B cell (primary cell): ENCODE results near the gene CD68. TPM values are rescaled to one million over a fixed set of nuclear protein-coding genes. Genes with fewer than 3 reads are reported as not detected.

Experiments
- ATAC-seq: fragments of 200-7000 bp; cut with Tn5 transposase; one replicate; pipeline ENCODE4 v1.10.0; 2021; ENCODE audit warnings: low read depth, mild to moderate bottlenecking, moderate number of reproducible peaks, moderate library complexity
- CTCF ChIA-PET: fragments of 350-600 bp; sonication (Branson Sonifier 250); formaldehyde crosslinking; loops from one replicate; lab custom pipeline; 2021; ENCODE audit warnings: antibody characterized with exemption, inconsistent platforms; lab: Charles Lee
- POLR2A ChIA-PET: fragments of 350-600 bp; sonication (Branson Sonifier 250); formaldehyde crosslinking; loops from one replicate; lab custom pipeline; 2021; ENCODE audit warnings: antibody characterized with exemption; lab: Charles Lee
- DNase-seq: peaks from one replicate; pipeline ENCODE4 v3.0.0; 2013
- H2AFZ ChIP-seq: 2 replicates; pipeline ENCODE4 v1.6.1; 2012; ENCODE audit warnings: mild to moderate bottlenecking, low read depth, low read length; ENCODE audit not compliant: insufficient read depth, poor library complexity, severe bottlenecking
- H3K27ac ChIP-seq, 2 donors: 1 replicate in 1 of 2; 2 replicates in 1 of 2; pipeline ENCODE4 v1.5.1; 2012 to 2013; ENCODE audit warnings: low read length in 2 of 2, mild to moderate bottlenecking in 2 of 2, moderate library complexity in 1 of 2
- H3K27me3 ChIP-seq, 4 experiments: fragments of 200-600 bp in 1 of 4; sonication (generic) in 1 of 4; replicated peaks in 1 of 4; 1 replicate in 2 of 4; 2 replicates in 2 of 4; pipeline versions ENCODE4 v1.6.1 to v1.7.0; 2013 to 2016; ENCODE audit warnings: low read length in 3 of 4, mild to moderate bottlenecking in 2 of 4, mixed read lengths in 1 of 4, moderate library complexity in 1 of 4; ENCODE audit not compliant: insufficient read depth in 4 of 4, control insufficient read depth in 3 of 4; ENCODE audit errors: control extremely low read depth in 1 of 4
- H3K36me3 ChIP-seq, 2 experiments: replicated peaks in 1 of 2; 1 replicate in 1 of 2; 2 replicates in 1 of 2; pipeline versions ENCODE4 v1.6.1 to v1.7.1; 2013; ENCODE audit warnings: low read length in 1 of 2; ENCODE audit not compliant: insufficient read depth in 2 of 2, control insufficient read depth in 1 of 2; ENCODE audit errors: control extremely low read depth in 1 of 2, extremely low read depth in 1 of 2
- H3K4me1 ChIP-seq, 2 donors: fragments of 200-600 bp in 1 of 2; sonication (generic) in 1 of 2; 1 replicate in 1 of 2; 2 replicates in 1 of 2; pipeline versions ENCODE4 v1.5.1 to v1.6.1; 2013 to 2017; ENCODE audit warnings: low read length in 2 of 2; ENCODE audit not compliant: control insufficient read depth in 2 of 2, insufficient read depth in 2 of 2
- H3K4me2 ChIP-seq: replicated peaks from 2 replicates; pipeline ENCODE3; 2012; ENCODE audit warnings: mild to moderate bottlenecking, low read depth, low read length; ENCODE audit not compliant: poor library complexity, severe bottlenecking
- H3K4me3 ChIP-seq, 5 experiments: fragments of 200-600 bp in 1 of 5; sonication (generic) in 1 of 5; 1 replicate in 3 of 5; 2 replicates in 2 of 5; pipeline versions ENCODE4 v1.5.1 to v1.7.0; 2011 to 2016; ENCODE audit warnings: low read length in 4 of 5, mild to moderate bottlenecking in 4 of 5, low read depth in 2 of 5, control low read depth in 1 of 5, moderate library complexity in 1 of 5; ENCODE audit not compliant: insufficient read depth in 1 of 5; ENCODE audit errors: control extremely low read depth in 1 of 5, extremely low read depth in 1 of 5
- H3K79me2 ChIP-seq: fragments of 200-600 bp; sonication (generic); one replicate; pipeline ENCODE4 v1.6.0; 2016; ENCODE audit warnings: low read length; ENCODE audit not compliant: control insufficient read depth, insufficient read depth
- H3K9ac ChIP-seq: fragments of 200-600 bp; sonication (generic); 2 replicates; pipeline ENCODE4 v1.6.1; 2017; ENCODE audit warnings: mild to moderate bottlenecking, low read length, moderate library complexity
- H3K9me3 ChIP-seq, 3 donors: one replicate each; pipeline versions ENCODE4 v1.6.1 to v1.7.1; 2013; ENCODE audit warnings: low read length in 2 of 3; ENCODE audit not compliant: control insufficient read depth in 2 of 3, insufficient read depth in 1 of 3; ENCODE audit errors: control extremely low read depth in 1 of 3
- H4K20me1 ChIP-seq: 2 replicates; pipeline ENCODE4 v1.6.0; 2012; ENCODE audit warnings: mild to moderate bottlenecking, low read length; ENCODE audit not compliant: insufficient read depth, control insufficient read depth, poor library complexity, severe bottlenecking
- H3K27ac Mint-ChIP-seq: one replicate; pipeline ENCODE4 v1.8.0; 2021; ENCODE audit warnings: mixed read lengths
- H3K27me3 Mint-ChIP-seq: one replicate; pipeline ENCODE4 v1.8.0; 2021; ENCODE audit warnings: mixed read lengths
- H3K4me1 Mint-ChIP-seq: one replicate; pipeline ENCODE4 v1.8.0; 2021; ENCODE audit warnings: mixed read lengths
- H3K4me3 Mint-ChIP-seq: one replicate; pipeline ENCODE4 v1.8.0; 2021; ENCODE audit warnings: mixed read lengths
- H3K9me3 Mint-ChIP-seq: one replicate; pipeline ENCODE4 v1.8.0; 2022; ENCODE audit warnings: mixed read lengths; ENCODE audit not compliant: insufficient read depth
- EZH2 ChIP-seq: IDR thresholded peaks from 2 replicates; pipeline ENCODE4 v1.6.1; 2012; ENCODE audit warnings: borderline replicate concordance, low read depth, mild to moderate bottlenecking, moderate library complexity, low read length; ENCODE audit not compliant: insufficient read depth, poor library complexity, severe bottlenecking
- WGBS: methylation state at CpG from one replicate; pipeline ENCODE4 v1.1.5; 2013; ENCODE audit warnings: missing lambda C conversion rate; ENCODE audit not compliant: insufficient coverage; 5-methylcytosine and 5-hydroxymethylcytosine counted together
- intact Hi-C: fragments of 100-400 bp; cut with micrococcal nuclease; formaldehyde crosslinking; loops from one replicate; pipeline ENCODE4 v1.10.0; 2022
- polyA plus RNA-seq: library from polyadenylated mRNA; depleted of rRNA; stranded (reverse); fragments of >200 nt; gene quantifications from 2 replicates; pipeline ENCODE4 v1.2.3, GENCODE V29; 2012
- total RNA-seq, 2 donors: library from RNA; stranded (reverse); fragments of 120-200 nt in 1 of 2; gene quantifications; 1 replicate in 1 of 2; 2 replicates in 1 of 2; pipeline versions ENCODE4 v1.2.3 to v1.2.4, GENCODE V29; 2013 to 2022
- TF ChIP-seq, protein P1 (sequence below): fragments of 200-600 bp; IDR thresholded peaks from one replicate; pipeline ENCODE4 v1.8.0; 2022; ENCODE audit warnings: antibody characterized with exemption, mild to moderate bottlenecking

The CD68 gene
- total and polyA plus RNA-seq, 2 donors (not counting 1 experiment from before 2014, with no cell fraction given) = 3.9 to 12.9 TPM

DNA sequence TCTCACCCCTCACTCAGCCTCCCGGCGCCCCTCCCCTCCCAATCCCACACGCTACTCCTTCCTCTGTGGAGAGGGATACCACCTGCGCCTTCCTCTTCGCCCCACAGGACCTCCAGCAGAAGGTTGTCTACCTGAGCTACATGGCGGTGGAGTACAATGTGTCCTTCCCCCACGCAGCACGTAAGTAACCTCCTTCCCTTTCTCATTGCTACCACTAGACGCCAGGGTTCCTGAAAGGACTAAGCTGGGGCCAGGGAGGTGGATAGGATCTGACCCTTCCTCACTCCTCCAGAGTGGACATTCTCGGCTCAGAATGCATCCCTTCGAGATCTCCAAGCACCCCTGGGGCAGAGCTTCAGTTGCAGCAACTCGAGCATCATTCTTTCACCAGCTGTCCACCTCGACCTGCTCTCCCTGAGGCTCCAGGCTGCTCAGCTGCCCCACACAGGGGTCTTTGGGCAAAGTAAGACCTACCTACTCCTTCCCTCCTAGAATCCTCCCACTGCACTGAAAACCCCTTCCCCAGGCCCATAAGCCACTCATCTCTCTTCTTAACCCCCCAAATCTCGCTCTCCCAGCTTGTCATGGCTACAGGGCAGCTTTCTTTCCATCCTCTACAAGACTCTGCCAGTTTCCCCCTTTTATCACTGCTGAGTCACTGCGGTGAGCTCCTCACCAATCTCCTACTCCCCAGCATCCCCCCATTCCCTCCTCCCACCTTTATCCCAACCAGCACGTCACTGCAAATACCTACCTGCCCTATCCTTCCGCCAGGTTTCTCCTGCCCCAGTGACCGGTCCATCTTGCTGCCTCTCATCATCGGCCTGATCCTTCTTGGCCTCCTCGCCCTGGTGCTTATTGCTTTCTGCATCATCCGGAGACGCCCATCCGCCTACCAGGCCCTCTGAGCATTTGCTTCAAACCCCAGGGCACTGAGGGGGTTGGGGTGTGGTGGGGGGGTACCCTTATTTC, 1.5 kb downstream of the CD68 start:
- peak overlapping the region; percentile 93 for H3K27ac Mint-ChIP-seq
- intact Hi-C loops = loop anchor here (10.0 kb wide), 1 partner anchor 536 kb away; the partner anchor contains the start of gene SLC16A11
- peaks cover 77% of the 10 kb centered on the region for H3K4me1 Mint-ChIP-seq
- WGBS = 92% methylated on average over 18 of the region's 23 CpGs
- CTCF ChIA-PET = interaction anchor here (0.5 to 3.9 kb wide), 7 partner anchors 9 to 511 kb away, joined by 3 to 23 read pairs (median 11); partner anchors contain the start of genes FXR2, SENP3, SOX15 and TP53
- TF ChIP-seq, protein P1, sequence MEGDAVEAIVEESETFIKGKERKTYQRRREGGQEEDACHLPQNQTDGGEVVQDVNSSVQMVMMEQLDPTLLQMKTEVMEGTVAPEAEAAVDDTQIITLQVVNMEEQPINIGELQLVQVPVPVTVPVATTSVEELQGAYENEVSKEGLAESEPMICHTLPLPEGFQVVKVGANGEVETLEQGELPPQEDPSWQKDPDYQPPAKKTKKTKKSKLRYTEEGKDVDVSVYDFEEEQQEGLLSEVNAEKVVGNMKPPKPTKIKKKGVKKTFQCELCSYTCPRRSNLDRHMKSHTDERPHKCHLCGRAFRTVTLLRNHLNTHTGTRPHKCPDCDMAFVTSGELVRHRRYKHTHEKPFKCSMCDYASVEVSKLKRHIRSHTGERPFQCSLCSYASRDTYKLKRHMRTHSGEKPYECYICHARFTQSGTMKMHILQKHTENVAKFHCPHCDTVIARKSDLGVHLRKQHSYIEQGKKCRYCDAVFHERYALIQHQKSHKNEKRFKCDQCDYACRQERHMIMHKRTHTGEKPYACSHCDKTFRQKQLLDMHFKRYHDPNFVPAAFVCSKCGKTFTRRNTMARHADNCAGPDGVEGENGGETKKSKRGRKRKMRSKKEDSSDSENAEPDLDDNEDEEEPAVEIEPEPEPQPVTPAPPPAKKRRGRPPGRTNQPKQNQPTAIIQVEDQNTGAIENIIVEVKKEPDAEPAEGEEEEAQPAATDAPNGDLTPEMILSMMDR = no peak
- no peak for TF ChIP-seq EZH2
- H3K4me2 ChIP-seq = peak overlapping the region; percentile 66
- peaks cover 47% of the 10 kb centered on the region for H3K79me2 ChIP-seq
- H3K4me3 Mint-ChIP-seq = peak overlapping the region; percentile 67
- no peak overlapping the region for H3K9ac ChIP-seq
- no peaks in the 10 kb centered on the region for H3K27me3 Mint-ChIP-seq
- H3K9me3 ChIP-seq = no peaks in the 10 kb centered on the region
- peak overlapping the region in 1 of 2 donors; percentile 70 for H3K27ac ChIP-seq
- no peak overlapping the region for H3K4me3 ChIP-seq
- DNase-seq (peak; percentile 19), ATAC-seq (no peak)
- peaks cover 48 to 72% of the 10 kb centered on the region in 2 donors for H3K4me1 ChIP-seq
- H3K27me3 ChIP-seq = no peaks in the 10 kb centered on the region
- H3K36me3 ChIP-seq = peaks cover 9 to 40% of the 10 kb centered on the region in 2 experiments
- no peak overlapping the region for H2AFZ ChIP-seq
- peaks cover 29% of the 10 kb centered on the region for H4K20me1 ChIP-seq
- POLR2A ChIA-PET = interaction anchor here (0.5 to 0.7 kb wide), 2 partner anchors 70 to 71 kb away, joined by 3 read pairs; partner anchors contain the start of gene ATP1B2
- H3K9me3 Mint-ChIP-seq = no peaks in the 10 kb centered on the region
